ENCODE measurements around the gene UPF2. TPM values are rescaled to one million over a fixed set of nuclear protein-coding genes. Genes with fewer than 3 reads are reported as not detected.

UPF2 gene
- total and polyA plus RNA-seq, 9 donors = 14.4 to 23.0 (median 19.1) TPM

GRCh38 chr10:11936389-11937152, 106.0 kb downstream of the UPF2 start:
- Histone ChIP-seq H3K4me1 (ENCODE audit: control insufficient read depth, insufficient read depth, low read length) (no peaks in the 10 kb centered on the region), H3K27ac (ENCODE audit: low read length) (no peak overlapping the region), H3K36me3 (ENCODE audit: control insufficient read depth, insufficient read depth, low read length) (peaks cover 31% of the 10 kb centered on the region), H3K9me3 (replicated peaks; ENCODE audit: control insufficient read depth, low read depth, low read length) (no peaks in the 10 kb centered on the region), H3K4me3 (ENCODE audit: low read length) (no peak overlapping the region), H3K27me3 (ENCODE audit: control insufficient read depth, insufficient read depth, low read length) (no peaks in the 10 kb centered on the region)
- 41% methylated on average over 3 of the region's 8 CpGs for WGBS (ENCODE audit: insufficient coverage)
- DNase-seq = no peak

- 43% methylated on average over 1 of the region's 7 CpGs for WGBS (ENCODE audit: insufficient coverage)
- Histone ChIP-seq H3K27me3 (ENCODE audit: control insufficient read depth, insufficient read depth, low read length) (no peaks in the 10 kb centered on the region), H3K27ac (ENCODE audit: low read length) (no peak overlapping the region), H3K4me1 (ENCODE audit: control insufficient read depth, insufficient read depth, low read length) (no peaks in the 10 kb centered on the region), H3K36me3 (ENCODE audit: control insufficient read depth, insufficient read depth, low read length) (peaks cover 41% of the 10 kb centered on the region), H3K9me3 (replicated peaks; ENCODE audit: control insufficient read depth, low read depth, low read length) (no peaks in the 10 kb centered on the region), H3K4me3 (ENCODE audit: low read length) (no peak overlapping the region)
- DNase-seq = no peak
Measured at GRCh38 chr10:11934262-11934661, 108.3 kb downstream of the UPF2 start.

- WGBS (ENCODE audit: insufficient coverage) = 51% methylated on average over 2 of the region's 3 CpGs
- H3K4me3 ChIP-seq (ENCODE audit: low read length) = no peak overlapping the region
- peaks cover 41% of the 10 kb centered on the region for H3K36me3 ChIP-seq (ENCODE audit: control insufficient read depth, insufficient read depth, low read length)
Measured at GRCh38 chr10:11933577-11934223, 108.9 kb downstream of the UPF2 start.

DNA sequence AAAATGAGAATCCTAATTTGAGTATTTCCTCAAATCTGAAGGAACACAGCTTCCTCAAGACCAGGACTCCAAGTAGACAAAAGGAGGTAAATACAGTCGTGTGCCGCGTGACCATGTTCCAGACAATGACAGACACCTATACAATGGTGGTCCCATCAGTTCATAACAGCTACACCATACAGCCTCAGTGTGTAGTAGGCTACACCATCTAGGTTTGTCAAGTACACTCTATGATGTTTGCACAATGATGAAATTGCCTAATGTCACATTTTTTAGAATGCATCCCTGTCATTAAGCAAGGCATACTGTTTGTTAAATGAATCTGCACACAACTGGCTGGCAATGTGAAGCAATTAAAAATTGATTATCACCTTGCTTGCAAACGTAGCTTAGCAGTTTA, 111.6 kb downstream of the UPF2 start:
- no peaks in the 10 kb centered on the region for H3K9me3 ChIP-seq (replicated peaks; ENCODE audit: control insufficient read depth, low read depth, low read length)
- H3K4me3 ChIP-seq (ENCODE audit: low read length) = no peak overlapping the region
- H3K4me1 ChIP-seq (ENCODE audit: control insufficient read depth, insufficient read depth, low read length) = no peaks in the 10 kb centered on the region
- H3K27ac ChIP-seq (ENCODE audit: low read length) = no peak overlapping the region
- H3K27me3 ChIP-seq (ENCODE audit: control insufficient read depth, insufficient read depth, low read length) = no peaks in the 10 kb centered on the region
- peaks cover 50% of the 10 kb centered on the region for H3K36me3 ChIP-seq (ENCODE audit: control insufficient read depth, insufficient read depth, low read length)
- 100% methylated on average over 3 of the region's 4 CpGs for WGBS (ENCODE audit: insufficient coverage)
- no peak for DNase-seq

More at GRCh38 chr10:11933577-11934223, 108.9 kb downstream of the UPF2 start:
- Histone ChIP-seq H3K9me3 (replicated peaks; ENCODE audit: control insufficient read depth, low read depth, low read length) (no peaks in the 10 kb centered on the region), H3K27me3 (ENCODE audit: control insufficient read depth, insufficient read depth, low read length) (no peaks in the 10 kb centered on the region), H3K4me1 (ENCODE audit: control insufficient read depth, insufficient read depth, low read length) (no peaks in the 10 kb centered on the region), H3K27ac (ENCODE audit: low read length) (no peak overlapping the region)
- DNase-seq = no peak

DNA sequence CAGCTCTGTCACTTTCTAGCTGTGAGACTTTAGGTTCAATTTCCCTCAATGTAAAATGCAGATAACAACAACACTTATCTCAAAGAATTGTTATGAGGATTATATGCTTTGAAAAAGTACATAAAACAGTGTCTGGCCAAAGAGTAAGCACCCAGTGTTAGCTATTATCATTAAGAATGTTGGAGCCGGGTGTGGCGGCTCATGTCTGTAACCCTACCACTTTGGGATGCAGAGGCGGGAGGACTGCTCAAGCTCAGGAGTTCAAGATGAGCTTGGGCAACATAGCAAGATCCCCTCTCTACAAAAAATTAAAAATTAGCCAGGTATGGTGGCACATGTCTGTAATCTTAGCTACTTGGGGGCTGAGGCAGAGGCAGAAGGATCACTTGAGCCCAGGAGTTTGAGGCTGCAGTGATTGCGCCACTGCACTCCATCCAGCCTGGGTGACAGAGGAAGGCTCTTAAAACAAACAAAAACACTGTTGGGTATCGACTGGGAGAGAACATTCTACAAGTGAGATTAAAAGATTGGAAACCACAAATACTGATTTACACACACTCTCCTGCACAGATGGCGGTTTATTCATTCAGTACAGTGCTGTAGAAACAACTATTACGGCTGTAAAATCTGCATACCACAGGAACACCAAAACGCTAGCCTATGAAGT, 112.2 kb downstream of the UPF2 start:
- Histone ChIP-seq H3K4me3 (ENCODE audit: low read length) (no peak overlapping the region), H3K36me3 (ENCODE audit: control insufficient read depth, insufficient read depth, low read length) (peaks cover 51% of the 10 kb centered on the region), H3K27me3 (ENCODE audit: control insufficient read depth, insufficient read depth, low read length) (no peaks in the 10 kb centered on the region), H3K9me3 (replicated peaks; ENCODE audit: control insufficient read depth, low read depth, low read length) (no peaks in the 10 kb centered on the region), H3K27ac (ENCODE audit: low read length) (no peak overlapping the region), H3K4me1 (ENCODE audit: control insufficient read depth, insufficient read depth, low read length) (no peaks in the 10 kb centered on the region)
- no peak for DNase-seq
- no CpG with 5 or more reads among the region's 8 CpGs for WGBS (ENCODE audit: insufficient coverage)

DNA sequence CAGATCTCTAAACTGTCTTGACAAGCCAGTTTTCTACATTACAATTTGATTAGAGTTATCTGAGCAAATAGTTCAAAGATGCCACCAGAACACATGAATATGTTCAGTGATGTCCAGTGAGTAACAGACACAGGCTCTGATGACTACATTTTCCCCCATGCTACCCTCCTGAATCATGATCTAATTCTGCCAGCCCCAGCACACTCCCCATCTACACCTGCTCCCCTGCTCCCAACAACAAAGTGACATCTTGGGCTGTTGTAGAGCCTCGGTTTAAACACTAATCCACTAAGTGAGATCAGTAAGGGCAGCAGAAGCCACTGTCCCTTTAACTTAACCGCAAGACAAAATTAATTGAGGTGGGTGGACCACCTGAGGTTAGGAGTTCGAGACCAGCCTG, 114.9 kb downstream of the UPF2 start:
- no peaks in the 10 kb centered on the region for H3K4me1 ChIP-seq (ENCODE audit: control insufficient read depth, insufficient read depth, low read length)
- H3K27me3 ChIP-seq (ENCODE audit: control insufficient read depth, insufficient read depth, low read length) = no peaks in the 10 kb centered on the region
- H3K9me3 ChIP-seq (replicated peaks; ENCODE audit: control insufficient read depth, low read depth, low read length) = no peaks in the 10 kb centered on the region
- DNase-seq = no peak
- H3K27ac ChIP-seq (ENCODE audit: low read length) = no peak overlapping the region
- H3K4me3 ChIP-seq (ENCODE audit: low read length) = no peak overlapping the region
- no CpG with 5 or more reads among the region's 3 CpGs for WGBS (ENCODE audit: insufficient coverage)
- H3K36me3 ChIP-seq (ENCODE audit: control insufficient read depth, insufficient read depth, low read length) = peaks cover 43% of the 10 kb centered on the region

GRCh38 chr10:11921800-11922392, 120.7 kb downstream of the UPF2 start:
- Histone ChIP-seq H3K9me3 (replicated peaks; ENCODE audit: control insufficient read depth, low read depth, low read length) (no peaks in the 10 kb centered on the region), H3K4me1 (ENCODE audit: control insufficient read depth, insufficient read depth, low read length) (no peaks in the 10 kb centered on the region), H3K27ac (ENCODE audit: low read length) (no peak overlapping the region), H3K4me3 (ENCODE audit: low read length) (no peak overlapping the region), H3K27me3 (ENCODE audit: control insufficient read depth, insufficient read depth, low read length) (no peaks in the 10 kb centered on the region), H3K36me3 (ENCODE audit: control insufficient read depth, insufficient read depth, low read length) (peaks cover 45% of the 10 kb centered on the region)
- 23% methylated on average over 4 of the region's 11 CpGs for WGBS (ENCODE audit: insufficient coverage)
- DNase-seq = no peak

- DNase-seq = no peak
- Histone ChIP-seq H3K27me3 (ENCODE audit: control insufficient read depth, insufficient read depth, low read length) (no peaks in the 10 kb centered on the region), H3K4me3 (ENCODE audit: low read length) (no peak overlapping the region), H3K4me1 (ENCODE audit: control insufficient read depth, insufficient read depth, low read length) (peaks cover 5% of the 10 kb centered on the region), H3K36me3 (ENCODE audit: control insufficient read depth, insufficient read depth, low read length) (peaks cover 29% of the 10 kb centered on the region), H3K9me3 (replicated peaks; ENCODE audit: control insufficient read depth, low read depth, low read length) (no peaks in the 10 kb centered on the region), H3K27ac (ENCODE audit: low read length) (no peak overlapping the region)
- 92% methylated on average over 4 of the region's 7 CpGs for WGBS (ENCODE audit: insufficient coverage)
Measured at GRCh38 chr10:11919271-11919670, 123.3 kb downstream of the UPF2 start.

DNA sequence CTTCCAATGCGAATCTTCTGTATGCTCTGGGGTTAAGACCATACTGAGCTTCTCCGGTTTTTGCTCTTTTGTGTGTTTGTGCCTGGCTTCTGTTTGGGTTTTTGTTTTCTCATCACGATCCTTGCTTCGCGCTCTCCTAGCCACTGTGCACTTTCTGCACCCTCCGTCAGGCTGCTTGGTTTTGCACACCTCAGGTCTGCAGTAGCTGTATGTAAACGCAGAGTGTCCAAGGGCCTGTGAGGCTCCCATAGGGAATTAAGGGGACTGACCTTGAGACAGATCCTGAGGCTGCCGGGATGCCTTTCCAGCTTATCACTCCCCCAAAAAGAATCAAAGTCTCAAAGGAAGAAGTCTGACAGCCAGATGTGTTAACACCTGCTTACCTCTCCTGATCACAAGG, 124.2 kb downstream of the UPF2 start:
- peaks cover 29% of the 10 kb centered on the region for H3K36me3 ChIP-seq (ENCODE audit: control insufficient read depth, insufficient read depth, low read length)

DNA sequence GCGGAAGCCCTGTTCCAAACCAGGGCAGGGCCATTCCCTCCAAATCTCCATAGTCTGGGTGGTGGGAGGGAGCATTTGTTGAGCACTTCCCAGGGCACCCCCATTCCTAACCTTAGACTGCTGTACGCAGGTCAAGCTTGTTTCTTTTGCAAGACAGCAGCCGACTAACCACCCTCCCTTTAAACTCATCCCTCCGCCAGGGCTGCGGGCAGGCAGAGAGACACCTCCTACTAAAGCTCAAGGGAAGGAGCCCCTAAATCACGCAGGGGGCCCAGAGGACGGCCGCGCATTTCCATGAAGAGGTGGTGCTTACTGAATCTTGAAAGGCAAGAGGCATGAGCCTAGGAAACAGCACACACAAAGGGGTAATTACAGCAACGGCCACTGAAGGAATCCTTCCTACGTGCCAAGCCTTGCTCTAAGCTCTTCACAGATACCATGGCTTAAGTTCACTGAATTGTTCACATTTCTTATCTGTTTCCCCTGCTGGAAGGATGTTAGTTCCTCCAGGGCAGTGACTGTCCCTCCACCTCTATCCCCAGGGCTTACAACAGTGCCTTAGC, 129.4 kb downstream of the UPF2 start:
- Histone ChIP-seq H3K27me3 (ENCODE audit: control insufficient read depth, insufficient read depth, low read length) (no peaks in the 10 kb centered on the region), H3K27ac (ENCODE audit: low read length) (no peak overlapping the region), H3K4me1 (ENCODE audit: control insufficient read depth, insufficient read depth, low read length) (peaks cover 11% of the 10 kb centered on the region), H3K36me3 (ENCODE audit: control insufficient read depth, insufficient read depth, low read length) (no peaks in the 10 kb centered on the region), H3K9me3 (replicated peaks; ENCODE audit: control insufficient read depth, low read depth, low read length) (no peaks in the 10 kb centered on the region), H3K4me3 (ENCODE audit: low read length) (no peak overlapping the region)
- DNase-seq = no peak
- 9% methylated on average over 6 of the region's 11 CpGs for WGBS (ENCODE audit: insufficient coverage)

More for the DNA sequence above, 124.2 kb downstream of the UPF2 start:
- peaks cover 5% of the 10 kb centered on the region for H3K4me1 ChIP-seq (ENCODE audit: control insufficient read depth, insufficient read depth, low read length)
- no peak for DNase-seq
- H3K9me3 ChIP-seq (replicated peaks; ENCODE audit: control insufficient read depth, low read depth, low read length) = no peaks in the 10 kb centered on the region
- H3K4me3 ChIP-seq (ENCODE audit: low read length) = no peak overlapping the region
- 85% methylated on average over 5 of the region's 8 CpGs for WGBS (ENCODE audit: insufficient coverage)
- H3K27ac ChIP-seq (ENCODE audit: low read length) = no peak overlapping the region
- no peaks in the 10 kb centered on the region for H3K27me3 ChIP-seq (ENCODE audit: control insufficient read depth, insufficient read depth, low read length)
